ENCODE results near the gene BCAS1.

BCAS1 gene

GRCh38 chr20:54079652-54080051 lies 9.3 kb upstream of the BCAS1 start:
- DNase-seq (ENCODE audit: extremely low read depth, insufficient read length): peak; percentile 45
- Histone ChIP-seq H3K27me3 (replicated peaks; ENCODE audit: control insufficient read depth, insufficient read depth, low read length) (no peaks in the 10 kb centered on the region), H3K4me3 (replicated peaks; ENCODE audit: low read depth, low read length) (no peak overlapping the region), H3K36me3 (ENCODE audit: control insufficient read depth, insufficient read depth, low read length) (no peaks in the 10 kb centered on the region)
- TF ChIP-seq, protein P1, sequence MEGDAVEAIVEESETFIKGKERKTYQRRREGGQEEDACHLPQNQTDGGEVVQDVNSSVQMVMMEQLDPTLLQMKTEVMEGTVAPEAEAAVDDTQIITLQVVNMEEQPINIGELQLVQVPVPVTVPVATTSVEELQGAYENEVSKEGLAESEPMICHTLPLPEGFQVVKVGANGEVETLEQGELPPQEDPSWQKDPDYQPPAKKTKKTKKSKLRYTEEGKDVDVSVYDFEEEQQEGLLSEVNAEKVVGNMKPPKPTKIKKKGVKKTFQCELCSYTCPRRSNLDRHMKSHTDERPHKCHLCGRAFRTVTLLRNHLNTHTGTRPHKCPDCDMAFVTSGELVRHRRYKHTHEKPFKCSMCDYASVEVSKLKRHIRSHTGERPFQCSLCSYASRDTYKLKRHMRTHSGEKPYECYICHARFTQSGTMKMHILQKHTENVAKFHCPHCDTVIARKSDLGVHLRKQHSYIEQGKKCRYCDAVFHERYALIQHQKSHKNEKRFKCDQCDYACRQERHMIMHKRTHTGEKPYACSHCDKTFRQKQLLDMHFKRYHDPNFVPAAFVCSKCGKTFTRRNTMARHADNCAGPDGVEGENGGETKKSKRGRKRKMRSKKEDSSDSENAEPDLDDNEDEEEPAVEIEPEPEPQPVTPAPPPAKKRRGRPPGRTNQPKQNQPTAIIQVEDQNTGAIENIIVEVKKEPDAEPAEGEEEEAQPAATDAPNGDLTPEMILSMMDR (IDR thresholded peaks at IDR 0.05; ENCODE audit: insufficient read depth, low read length, poor library complexity, severe bottlenecking): no peak

DNA sequence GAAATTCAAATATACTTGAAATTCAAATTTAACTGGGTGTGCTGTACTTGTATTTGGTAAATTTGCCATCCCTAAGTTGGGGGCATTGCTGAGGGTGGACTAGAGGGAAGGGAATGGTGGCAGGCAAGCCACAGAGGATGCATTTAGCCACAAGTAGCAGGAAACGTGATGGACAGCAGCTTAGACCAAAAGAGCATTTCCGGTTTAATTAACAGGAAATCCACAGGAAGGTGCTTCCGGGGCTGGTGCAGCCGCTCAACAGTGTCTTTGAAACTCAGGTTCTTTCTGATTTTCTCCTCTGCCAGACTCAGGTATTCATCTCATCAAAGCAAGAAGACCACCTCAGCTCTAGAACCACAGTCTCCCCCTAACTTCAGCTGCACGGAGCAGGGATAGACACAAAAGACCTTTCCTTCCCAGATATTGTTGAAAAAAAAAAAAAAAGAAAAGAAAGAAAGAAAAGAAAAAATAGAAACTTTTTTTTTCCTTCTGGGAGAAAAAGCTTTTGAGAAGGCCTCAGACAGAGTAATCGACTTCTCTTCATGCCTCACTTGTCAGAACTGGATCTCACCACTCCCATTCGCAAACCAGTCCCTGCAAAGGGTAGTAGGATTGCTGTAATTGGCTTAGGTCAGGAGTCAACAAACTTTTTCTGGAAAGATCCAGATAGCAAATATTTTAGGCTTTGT lies 8.0 kb upstream of the BCAS1 start:
- no peaks in the 10 kb centered on the region for H3K27me3 ChIP-seq (replicated peaks; ENCODE audit: control insufficient read depth, insufficient read depth, low read length)
- no peaks in the 10 kb centered on the region for H3K36me3 ChIP-seq (ENCODE audit: control insufficient read depth, insufficient read depth, low read length)
- no peak overlapping the region for H3K4me3 ChIP-seq (replicated peaks; ENCODE audit: low read depth, low read length)
- DNase-seq (ENCODE audit: extremely low read depth, insufficient read length): no peak
- TF ChIP-seq, protein P1 (IDR thresholded peaks at IDR 0.05; ENCODE audit: insufficient read depth, low read length, poor library complexity, severe bottlenecking): no peak

GRCh38 chr20:54076259-54076658 lies 5.9 kb upstream of the BCAS1 start:
- TF ChIP-seq, protein P1 (IDR thresholded peaks at IDR 0.05; ENCODE audit: insufficient read depth, low read length, poor library complexity, severe bottlenecking): no peak
- no peaks in the 10 kb centered on the region for H3K36me3 ChIP-seq (ENCODE audit: control insufficient read depth, insufficient read depth, low read length)
- no peak for DNase-seq (ENCODE audit: extremely low read depth, insufficient read length)
- H3K27me3 ChIP-seq (replicated peaks; ENCODE audit: control insufficient read depth, insufficient read depth, low read length): no peaks in the 10 kb centered on the region
- no peak overlapping the region for H3K4me3 ChIP-seq (replicated peaks; ENCODE audit: low read depth, low read length)

GRCh38 chr20:54075322-54075721 lies 4.9 kb upstream of the BCAS1 start:
- Histone ChIP-seq H3K27me3 (replicated peaks; ENCODE audit: control insufficient read depth, insufficient read depth, low read length) (no peaks in the 10 kb centered on the region), H3K4me3 (replicated peaks; ENCODE audit: low read depth, low read length) (no peak overlapping the region), H3K36me3 (ENCODE audit: control insufficient read depth, insufficient read depth, low read length) (no peaks in the 10 kb centered on the region)
- DNase-seq (ENCODE audit: extremely low read depth, insufficient read length): no peak
- TF ChIP-seq, protein P1 (IDR thresholded peaks at IDR 0.05; ENCODE audit: insufficient read depth, low read length, poor library complexity, severe bottlenecking): no peak

- TF ChIP-seq, protein P1 (IDR thresholded peaks at IDR 0.05; ENCODE audit: insufficient read depth, low read length, poor library complexity, severe bottlenecking): no peak
- H3K27me3 ChIP-seq (replicated peaks; ENCODE audit: control insufficient read depth, insufficient read depth, low read length): no peaks in the 10 kb centered on the region
- H3K36me3 ChIP-seq (ENCODE audit: control insufficient read depth, insufficient read depth, low read length): no peaks in the 10 kb centered on the region
- H3K4me3 ChIP-seq (replicated peaks; ENCODE audit: low read depth, low read length): no peak overlapping the region
- no peak for DNase-seq (ENCODE audit: extremely low read depth, insufficient read length)
These were observed 4.1 kb upstream of the BCAS1 start for GRCh38 chr20:54074511-54074910.

DNA sequence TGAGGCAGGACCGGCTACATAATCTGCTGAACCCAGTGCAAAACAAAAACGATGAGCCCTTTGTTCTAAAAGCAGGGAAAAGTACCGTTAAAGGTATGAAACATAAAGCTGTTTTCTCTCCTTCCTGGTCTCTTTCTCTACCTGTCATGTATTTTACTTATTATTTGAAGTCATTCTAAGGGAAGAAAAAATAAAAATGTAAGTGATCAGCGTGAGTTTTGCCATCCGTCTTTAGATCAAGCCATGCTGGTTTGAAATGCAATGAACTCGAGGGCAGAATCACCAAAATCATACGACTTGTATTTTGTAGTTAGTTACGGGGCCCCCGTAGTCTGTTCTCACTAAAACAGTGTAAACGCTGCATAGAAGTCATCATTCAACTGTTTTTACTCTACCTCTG lies 2.9 kb upstream of the BCAS1 start:
- Histone ChIP-seq H3K27me3 (replicated peaks; ENCODE audit: control insufficient read depth, insufficient read depth, low read length) (no peaks in the 10 kb centered on the region), H3K4me3 (replicated peaks; ENCODE audit: low read depth, low read length) (no peak overlapping the region), H3K36me3 (ENCODE audit: control insufficient read depth, insufficient read depth, low read length) (no peaks in the 10 kb centered on the region)
- no peak for DNase-seq (ENCODE audit: extremely low read depth, insufficient read length)
- TF ChIP-seq, protein P1 (IDR thresholded peaks at IDR 0.05; ENCODE audit: insufficient read depth, low read length, poor library complexity, severe bottlenecking): no peak
